H4 (cell line): ENCODE measurements around the gene SLC6A7. TPM values are rescaled to one million over a fixed set of nuclear protein-coding genes. Genes with fewer than 3 reads are reported as not detected.

ENCODE experiments used
- DNase-seq: peaks from one replicate; pipeline ENCODE4 v3.0.0-alpha.2; 2015; ENCODE audit warnings: low spot score
- total RNA-seq: library from RNA; depleted of rRNA; stranded (reverse); fragments of >200 nt; shearing (Covaris generic); gene quantifications from 2 replicates; pipeline ENCODE4 v1.2.3, GENCODE V29; 2014

SLC6A7 gene
- total RNA-seq, 1 experiment from 2014 or later = not detected

- no peak for DNase-seq
Measured at GRCh38 chr5:150172556-150172955, 17.3 kb upstream of the SLC6A7 start.

- DNase-seq = no peak
Measured at GRCh38 chr5:150173161-150173560, 16.7 kb upstream of the SLC6A7 start.

- DNase-seq = no peak
Measured at GRCh38 chr5:150174285-150174684, 15.6 kb upstream of the SLC6A7 start.

GRCh38 chr5:150175076-150175475, 14.8 kb upstream of the SLC6A7 start:
- DNase-seq = no peak

GRCh38 chr5:150175536-150175935, 14.3 kb upstream of the SLC6A7 start:
- DNase-seq = peak; percentile 41

GRCh38 chr5:150176745-150177477, 13.0 kb upstream of the SLC6A7 start:
- DNase-seq = peak; percentile 53

GRCh38 chr5:150177721-150178120, 12.1 kb upstream of the SLC6A7 start:
- no peak for DNase-seq

- DNase-seq = no peak
Measured at GRCh38 chr5:150178262-150178661, 11.6 kb upstream of the SLC6A7 start.

GRCh38 chr5:150179019-150179620, 10.7 kb upstream of the SLC6A7 start:
- no peak for DNase-seq

- DNase-seq = no peak
Measured at GRCh38 chr5:150180241-150181026, 9.4 kb upstream of the SLC6A7 start.

GRCh38 chr5:150181027-150181426, 8.8 kb upstream of the SLC6A7 start:
- peak; percentile 80 for DNase-seq

- no peak for DNase-seq
Measured at GRCh38 chr5:150181766-150182545, 7.9 kb upstream of the SLC6A7 start.

GRCh38 chr5:150182774-150183173, 7.1 kb upstream of the SLC6A7 start:
- DNase-seq = no peak

GRCh38 chr5:150183436-150183835, 6.4 kb upstream of the SLC6A7 start:
- DNase-seq = no peak

GRCh38 chr5:150184006-150184405, 5.9 kb upstream of the SLC6A7 start:
- no peak for DNase-seq

- no peak for DNase-seq
Measured at GRCh38 chr5:150184990-150185912, 4.6 kb upstream of the SLC6A7 start.

- DNase-seq = no peak
Measured at GRCh38 chr5:150186137-150186536, 3.7 kb upstream of the SLC6A7 start.

GRCh38 chr5:150186897-150187296, 3.0 kb upstream of the SLC6A7 start:
- DNase-seq = no peak

GRCh38 chr5:150188146-150188842, 1.6 kb upstream of the SLC6A7 start:
- DNase-seq = no peak

GRCh38 chr5:150189326-150189725, 536 bp upstream of the SLC6A7 start:
- DNase-seq = no peak
